Right ventricle myocardium inferior (tissue), 1 donor: ENCODE data around the gene KRT26. TPM values are rescaled to one million over a fixed set of nuclear protein-coding genes. Genes with fewer than 3 reads are reported as not detected.
"Not testable (repeated sequence)": the region's sequence is repeated elsewhere in the genome, so short reads cannot be mapped to it uniquely, and the experiment has no call there.

ENCODE experiments used
- ATAC-seq: fragments of 200-7000 bp; cut with Tn5 transposase; one replicate; pipeline ENCODE4 v1.9.1; 2020; ENCODE audit warnings: mild to moderate bottlenecking, moderate library complexity
- DNase-seq: peaks from one replicate; pipeline ENCODE4 v3.0.0; 2021; ENCODE audit errors: missing footprints
- intact Hi-C: fragments of 100-400 bp; cut with DNase I; formaldehyde crosslinking; loops from one replicate; pipeline ENCODE4 v1.11.0; 2022
- total RNA-seq: library from RNA; stranded (reverse); fragmentation: NEBNext Ultra II Directional; extraction: Animal tissue kit (Norgen Biotek cat#: 25700); gene quantifications from one replicate; pipeline ENCODE4 v1.2.1, GENCODE V29; 2021
- donor health status: DM: no; HTN: yes; CAD: no; lungs with severe emphysema.

Gene KRT26
- total RNA-seq, 1 donor from 2014 or later = not detected

- ATAC-seq (no peak), DNase-seq (no peak)
- intact Hi-C loops = no loop called here
Measured at GRCh38 chr17:40750391-40750790, 21.6 kb downstream of the KRT26 start.

- DNase-seq, intact Hi-C loops, ATAC-seq: not testable (repeated sequence)
Measured at GRCh38 chr17:40748666-40749065, 23.3 kb downstream of the KRT26 start.

DNA sequence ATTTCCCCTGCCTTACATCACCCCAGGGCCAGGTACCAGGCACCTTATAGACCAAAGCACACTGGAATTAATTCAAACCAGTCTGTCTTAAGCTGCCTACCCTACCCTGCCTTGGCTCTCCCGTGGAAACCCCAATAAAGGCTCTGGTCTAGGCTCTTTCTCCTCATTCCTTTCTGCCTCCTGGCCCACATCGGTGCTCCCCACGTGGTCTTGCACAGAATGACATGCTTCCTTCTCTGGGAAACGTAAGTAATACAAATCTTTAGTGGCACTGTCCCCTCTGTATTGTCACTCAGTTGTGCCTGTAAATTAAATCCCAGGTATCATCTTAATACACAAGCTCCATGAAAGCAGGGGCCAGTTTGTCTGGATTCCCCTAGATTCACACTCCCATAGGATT is 33.4 kb downstream of the KRT26 start:
- ATAC-seq (no peak), DNase-seq (no peak)
- intact Hi-C loops = no loop called here

GRCh38 chr17:40735016-40735415 is 37.0 kb downstream of the KRT26 start:
- intact Hi-C loops = no loop called here
- DNase-seq = no peak

DNA sequence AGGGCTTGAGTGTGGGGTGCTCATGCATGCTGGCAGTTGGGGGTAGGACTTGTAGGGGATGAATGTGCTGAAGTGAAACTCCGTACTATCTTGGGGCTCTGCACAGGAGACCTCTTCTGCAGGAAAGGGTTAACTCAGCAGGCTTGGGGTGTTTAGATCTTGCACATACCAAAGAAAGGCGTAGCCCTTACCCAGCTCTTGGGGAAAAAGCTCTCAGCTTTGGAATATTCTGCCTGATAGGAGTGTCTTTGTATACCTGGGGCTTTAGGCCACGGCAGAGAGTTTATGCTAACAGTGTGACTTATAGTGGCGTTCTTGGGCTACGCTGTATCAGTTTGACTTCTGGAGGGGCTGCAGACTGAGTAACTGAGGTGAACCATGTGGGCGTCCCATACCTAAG is 38.0 kb downstream of the KRT26 start:
- intact Hi-C loops = no loop called here
- ATAC-seq (no peak), DNase-seq (no peak)

More at GRCh38 chr17:40735016-40735415, 37.0 kb downstream of the KRT26 start:
- no peak for ATAC-seq

DNA sequence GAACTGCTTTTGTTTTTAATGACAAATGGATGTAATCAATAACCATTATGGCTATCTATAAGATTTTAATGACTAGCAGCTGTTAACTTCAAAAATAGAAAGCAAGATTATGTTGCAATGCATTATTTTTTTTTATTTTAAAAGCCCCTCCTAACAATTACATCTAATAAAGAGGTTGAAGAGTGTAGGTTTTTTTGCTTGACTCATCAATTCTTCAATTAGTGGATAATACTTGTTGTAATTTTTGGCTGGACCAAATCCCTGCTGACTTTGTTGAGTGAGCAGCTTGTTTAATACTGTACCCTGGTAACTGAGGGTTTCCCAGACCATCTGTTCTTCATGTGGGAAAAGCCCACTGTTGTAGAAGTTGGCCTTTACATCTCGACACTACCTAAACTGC is 41.0 kb downstream of the KRT26 start:
- DNase-seq (no peak), ATAC-seq (no peak)
- intact Hi-C loops = no loop called here

- no peak for DNase-seq
- intact Hi-C loops = no loop called here
- no peak for ATAC-seq
Measured at GRCh38 chr17:40727447-40728231, 44.4 kb downstream of the KRT26 start.

DNA sequence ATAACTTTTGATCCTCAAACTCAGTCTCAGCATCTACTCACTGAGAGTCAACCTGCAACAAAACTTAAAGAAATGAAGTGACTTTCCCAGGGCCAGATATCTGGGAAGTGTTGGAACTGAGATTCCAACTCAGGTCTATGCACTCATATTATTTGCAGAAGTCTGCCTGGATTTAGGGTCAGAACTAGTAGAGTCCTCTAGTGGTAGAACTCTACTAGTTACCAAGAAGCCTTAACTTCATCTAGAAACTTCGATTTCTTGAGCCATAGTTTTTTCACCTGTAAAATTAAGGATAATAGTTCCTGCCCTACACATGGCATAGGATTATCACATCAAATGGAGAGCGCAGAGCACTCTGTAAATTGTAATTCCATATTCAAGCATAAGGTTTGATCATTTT is 45.1 kb downstream of the KRT26 start:
- ATAC-seq (no peak), DNase-seq (no peak)
- intact Hi-C loops = no loop called here

DNA sequence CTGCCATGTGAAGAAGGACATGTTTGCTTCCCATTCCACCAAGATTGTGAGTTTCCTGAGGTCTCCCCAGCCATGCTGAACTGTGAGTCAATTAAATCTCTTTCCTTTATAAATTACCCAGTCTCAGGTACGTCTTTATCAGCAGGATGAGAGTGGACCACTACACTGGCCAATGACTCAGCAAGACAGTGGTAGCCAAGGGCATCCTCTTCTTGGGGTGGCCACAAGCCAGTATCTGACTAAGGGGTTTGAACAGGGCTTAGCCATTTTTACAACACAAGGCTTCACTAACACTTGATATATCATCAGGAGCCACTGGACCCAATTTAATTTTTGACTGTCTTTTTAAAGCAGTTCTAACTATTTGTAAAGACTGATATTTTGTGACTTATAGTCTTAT is 47.3 kb downstream of the KRT26 start:
- ATAC-seq (no peak), DNase-seq (no peak)

DNA sequence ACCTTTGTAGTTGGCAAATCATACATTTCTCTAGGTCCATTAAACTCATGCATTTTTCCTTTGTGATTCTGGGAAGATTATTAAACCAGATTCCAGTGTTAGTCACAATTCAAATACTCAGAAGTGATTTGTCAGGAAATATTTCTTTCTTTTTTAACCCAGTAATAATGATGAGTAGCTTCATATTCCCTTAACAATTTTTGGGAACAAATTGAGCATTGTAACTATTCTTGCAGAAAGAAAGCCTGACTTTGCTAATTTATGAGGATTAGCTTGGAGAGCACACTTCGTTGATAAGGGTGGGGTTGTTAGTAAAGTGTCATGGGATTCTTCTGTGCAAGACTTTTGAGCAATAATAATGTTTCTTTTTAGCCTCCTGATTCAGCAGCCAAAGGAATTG is 49.8 kb downstream of the KRT26 start:
- intact Hi-C loops = no loop called here
- ATAC-seq = no peak
- no peak for DNase-seq

More for the DNA sequence above, 47.3 kb downstream of the KRT26 start:
- intact Hi-C loops = no loop called here

GRCh38 chr17:40720899-40721298 is 51.1 kb downstream of the KRT26 start:
- intact Hi-C loops = no loop called here
- ATAC-seq (no peak), DNase-seq (no peak)

- ATAC-seq = no peak
Measured at GRCh38 chr17:40718930-40719329, 53.1 kb downstream of the KRT26 start.

GRCh38 chr17:40717776-40718175 is 54.2 kb downstream of the KRT26 start:
- ATAC-seq (no peak), DNase-seq (no peak)
- intact Hi-C loops = no loop called here

More at GRCh38 chr17:40718930-40719329, 53.1 kb downstream of the KRT26 start:
- no peak for DNase-seq
- intact Hi-C loops = no loop called here

Other genes with a start within 250 kb of the KRT26 start
- gene CCR7, start 206.7 kb downstream of the KRT26 start, total RNA-seq = not detected
- gene SMARCE1, start 124.4 kb downstream of the KRT26 start, total RNA-seq = 56.9 TPM
- 0.41 TPM for gene KRT222, start 107.0 kb downstream of the KRT26 start, total RNA-seq
- not detected for gene KRT24, start 68.4 kb downstream of the KRT26 start, total RNA-seq
- gene KRT25, start 16.9 kb downstream of the KRT26 start, total RNA-seq = not detected
- not detected for gene KRT27, start 10.3 kb upstream of the KRT26 start, total RNA-seq
- not detected for gene KRT28, start 27.8 kb upstream of the KRT26 start, total RNA-seq
- gene KRT10, start 50.4 kb upstream of the KRT26 start, total RNA-seq = 48.0 TPM
- not detected for gene KRT12, start 95.0 kb upstream of the KRT26 start, total RNA-seq
- gene KRT20, start 113.0 kb upstream of the KRT26 start, total RNA-seq = not detected
- 0.16 TPM for gene KRT23, start 165.4 kb upstream of the KRT26 start, total RNA-seq
- not detected for gene KRT39, start 194.7 kb upstream of the KRT26 start, total RNA-seq
- gene KRT40, start 212.1 kb upstream of the KRT26 start, total RNA-seq = not detected
- not detected for gene KRTAP3-3, start 222.0 kb upstream of the KRT26 start, total RNA-seq
- not detected for gene KRTAP3-2, start 227.7 kb upstream of the KRT26 start, total RNA-seq
- gene KRTAP3-1, start 236.9 kb upstream of the KRT26 start, total RNA-seq = not detected